HepG2 (cell line): ENCODE results near the gene XPC. TPM values are rescaled to one million over a fixed set of nuclear protein-coding genes. Genes with fewer than 3 reads are reported as not detected.

Experiments
- CEBPB ChIP-seq: IDR thresholded peaks from 2 replicates; pipeline ENCODE4 v1.6.1; 2011; ENCODE audit warnings: low read depth, low read length, improper control_type of control experiment, borderline replicate concordance
- CEBPG ChIP-seq: IDR thresholded peaks from 2 replicates; pipeline ENCODE4 v1.6.1; 2016
- CENPX ChIP-seq: sonication (generic); formaldehyde crosslinking; IDR thresholded peaks from 2 replicates; pipeline ENCODE4 v1.9.0; 2021; ENCODE audit warnings: mild to moderate bottlenecking, missing genetic modification reagents, moderate library complexity
- GATAD1 ChIP-seq: IDR thresholded peaks from 2 replicates; pipeline ENCODE4 v1.6.1; 2016; ENCODE audit warnings: missing genetic modification reagents, missing compliant biosample characterization
- HNF1B ChIP-seq: sonication (generic); formaldehyde crosslinking; IDR thresholded peaks from 2 replicates; pipeline ENCODE4 v1.5.1; 2020; ENCODE audit warnings: mild to moderate bottlenecking, moderate library complexity, missing genetic modification reagents
- KLF13 ChIP-seq: sonication (generic); formaldehyde crosslinking; IDR thresholded peaks from 2 replicates; pipeline ENCODE4 v1.4.0; 2020; ENCODE audit warnings: mild to moderate bottlenecking, missing genetic modification reagents
- MAZ ChIP-seq, 2 experiments: sonication (generic) in 1 of 2; formaldehyde crosslinking in 1 of 2; IDR thresholded peaks; 2 replicates each; pipeline versions ENCODE4 v1.5.0 to v1.6.1; 2012 to 2020; ENCODE audit warnings: low read depth in 2 of 2, mild to moderate bottlenecking in 2 of 2, borderline replicate concordance in 1 of 2, improper control_type of control experiment in 1 of 2, low read length in 1 of 2, missing genetic modification reagents in 1 of 2, moderate library complexity in 1 of 2
- PAF1 ChIP-seq: IDR thresholded peaks from 2 replicates; pipeline ENCODE4 v1.6.1; 2016; ENCODE audit warnings: missing genetic modification reagents, missing compliant biosample characterization
- RELA ChIP-seq: sonication (generic); formaldehyde crosslinking; IDR thresholded peaks from 2 replicates; pipeline ENCODE4 v1.4.0; 2020; ENCODE audit warnings: missing genetic modification reagents
- SCMH1 ChIP-seq: sonication (generic); formaldehyde crosslinking; IDR thresholded peaks from 2 replicates; pipeline ENCODE4 v1.9.0; 2021; ENCODE audit warnings: missing genetic modification reagents, mild to moderate bottlenecking, borderline replicate concordance
- ZBTB33 ChIP-seq: sonication (generic); formaldehyde crosslinking; IDR thresholded peaks from 2 replicates; pipeline ENCODE4 v1.4.0; 2020; ENCODE audit warnings: missing genetic modification reagents
- ZFP82 ChIP-seq: sonication (generic); formaldehyde crosslinking; IDR thresholded peaks from 2 replicates; pipeline ENCODE4 v1.5.1; 2020; ENCODE audit warnings: mild to moderate bottlenecking, missing genetic modification reagents, borderline replicate concordance
- ZNF350 ChIP-seq: sonication (generic); formaldehyde crosslinking; IDR thresholded peaks from 2 replicates; pipeline ENCODE4 v1.4.0; 2020; ENCODE audit warnings: mild to moderate bottlenecking, low read depth, missing genetic modification reagents, borderline replicate concordance
- ZNF496 ChIP-seq: sonication (generic); formaldehyde crosslinking; IDR thresholded peaks from 2 replicates; pipeline ENCODE4 v1.8.1; 2023; ENCODE audit warnings: mild to moderate bottlenecking, moderate library complexity, missing genetic modification reagents; ENCODE audit not compliant: insufficient replicate concordance
- ZNF879 ChIP-seq: sonication (generic); formaldehyde crosslinking; IDR thresholded peaks from 2 replicates; pipeline ENCODE4 v1.8.1; 2023; ENCODE audit warnings: missing genetic modification reagents
- polyA plus RNA-seq, 8 experiments: library from polyadenylated mRNA; depleted of rRNA in 3 of 8; stranded (reverse) in 7 of 8; unstranded in 1 of 8; fragments of >200 nt; fragmentation: Illumina TruSeq in 4 of 8; extraction: Trizol in 4 of 8; gene quantifications; 2 replicates each; pipeline versions ENCODE4 v1.2.1 to v1.2.3, GENCODE V29; 2011 to 2016; ENCODE audit warnings: low read depth in 4 of 8, missing spikeins in 1 of 8, mixed read lengths in 1 of 8; ENCODE audit not compliant: insufficient read depth in 1 of 8
- total RNA-seq, 5 experiments: library from RNA; depleted of rRNA; stranded (reverse); fragments of >200 nt; fragmentation: Illumina TruSeq; extraction: Trizol; gene quantifications; 2 replicates each; pipeline ENCODE4 v1.2.3, GENCODE V29; 2016; ENCODE audit warnings: low read depth in 1 of 5
- TF ChIP-seq, protein P1 (sequence below): sonication (generic); formaldehyde crosslinking; IDR thresholded peaks from 2 replicates; pipeline ENCODE4 v1.5.1; 2020; ENCODE audit warnings: missing genetic modification reagents, mild to moderate bottlenecking, borderline replicate concordance

Gene XPC
- total and polyA plus RNA-seq, 2 of the 13 experiments (the other 11 are each of a cell fraction or from before 2014, with no cell fraction given), result 9.4 to 24.1 TPM

DNA sequence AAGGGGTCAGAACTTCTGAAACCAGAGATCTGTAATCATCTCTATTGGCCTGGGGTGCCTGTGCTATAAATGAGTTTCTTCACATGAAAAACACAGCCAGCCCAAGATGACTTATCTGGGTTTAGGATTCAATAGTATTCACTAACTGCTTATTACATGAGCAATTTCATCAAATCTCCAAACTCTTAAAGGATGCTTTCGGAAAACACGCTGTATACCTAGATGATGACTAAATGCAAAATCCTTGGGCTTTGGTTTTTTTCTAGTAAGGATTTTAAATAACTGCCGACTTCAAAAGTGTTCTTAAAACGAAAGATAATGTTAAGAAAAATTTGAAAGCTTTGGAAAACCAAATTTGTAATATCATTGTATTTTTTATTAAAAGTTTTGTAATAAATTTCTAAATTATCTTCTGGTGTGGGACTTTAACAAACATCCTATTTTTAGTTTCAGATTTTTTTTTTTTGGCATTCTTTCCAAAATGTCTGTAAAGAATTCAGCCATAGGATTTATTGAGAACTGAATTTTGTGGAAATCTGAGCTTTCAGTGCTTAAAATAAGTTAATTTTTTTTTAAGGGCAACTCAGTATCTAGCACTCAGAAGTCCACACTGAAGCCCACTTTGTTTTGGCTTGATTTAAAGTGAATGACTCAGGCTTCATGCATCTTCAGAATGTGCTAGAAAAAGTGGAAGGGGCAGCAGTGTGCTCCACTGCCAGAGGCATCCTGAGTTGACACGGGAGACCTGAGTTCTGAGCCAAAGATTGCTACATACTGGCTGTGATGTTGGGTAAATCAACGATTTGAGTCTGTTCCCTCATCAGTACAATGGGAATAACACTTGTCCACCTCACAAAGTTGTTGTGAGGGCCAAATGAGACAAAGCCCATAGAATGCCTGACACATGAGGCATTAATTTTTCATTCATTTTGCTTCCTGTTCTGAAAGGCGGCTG, 34.9 kb downstream of the XPC start (continued):
- TF ChIP-seq ZBTB33 (CRISPR knock-in tag) (0 out of 2 replicates have a peak, but pooled peaks have one; percentile 40), MAZ (IDR thresholded peaks at IDR 0.05; ENCODE audit: borderline replicate concordance, low read depth, low read length) (no peak), MAZ (CRISPR knock-in tag; IDR thresholded peaks at IDR 0.05; ENCODE audit: low read depth) (no peak), KLF13 (CRISPR knock-in tag) (no peak), PAF1 (CRISPR knock-in tag) (peak; percentile 84; the same call in 1 of the 2 replicates), CEBPG (CRISPR knock-in tag) (peak; percentile 24; the same call in 1 of the 2 replicates), ZNF879 (CRISPR knock-in tag) (no peak), CEBPB (peak; percentile 74), GATAD1 (CRISPR knock-in tag) (no peak), ZNF496 (no peak), ZNF350 (CRISPR knock-in tag) (no peak), SCMH1 (CRISPR knock-in tag) (no peak), ZFP82 (CRISPR knock-in tag) (no peak), CENPX (CRISPR knock-in tag) (no peak), RELA (CRISPR knock-in tag) (no peak), HNF1B (CRISPR knock-in tag) (no peak)
- TF ChIP-seq, protein P1, sequence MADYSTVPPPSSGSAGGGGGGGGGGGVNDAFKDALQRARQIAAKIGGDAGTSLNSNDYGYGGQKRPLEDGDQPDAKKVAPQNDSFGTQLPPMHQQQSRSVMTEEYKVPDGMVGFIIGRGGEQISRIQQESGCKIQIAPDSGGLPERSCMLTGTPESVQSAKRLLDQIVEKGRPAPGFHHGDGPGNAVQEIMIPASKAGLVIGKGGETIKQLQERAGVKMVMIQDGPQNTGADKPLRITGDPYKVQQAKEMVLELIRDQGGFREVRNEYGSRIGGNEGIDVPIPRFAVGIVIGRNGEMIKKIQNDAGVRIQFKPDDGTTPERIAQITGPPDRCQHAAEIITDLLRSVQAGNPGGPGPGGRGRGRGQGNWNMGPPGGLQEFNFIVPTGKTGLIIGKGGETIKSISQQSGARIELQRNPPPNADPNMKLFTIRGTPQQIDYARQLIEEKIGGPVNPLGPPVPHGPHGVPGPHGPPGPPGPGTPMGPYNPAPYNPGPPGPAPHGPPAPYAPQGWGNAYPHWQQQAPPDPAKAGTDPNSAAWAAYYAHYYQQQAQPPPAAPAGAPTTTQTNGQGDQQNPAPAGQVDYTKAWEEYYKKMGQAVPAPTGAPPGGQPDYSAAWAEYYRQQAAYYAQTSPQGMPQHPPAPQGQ, result no peak
